ENCODE data around the gene PTPRK.

DNA sequence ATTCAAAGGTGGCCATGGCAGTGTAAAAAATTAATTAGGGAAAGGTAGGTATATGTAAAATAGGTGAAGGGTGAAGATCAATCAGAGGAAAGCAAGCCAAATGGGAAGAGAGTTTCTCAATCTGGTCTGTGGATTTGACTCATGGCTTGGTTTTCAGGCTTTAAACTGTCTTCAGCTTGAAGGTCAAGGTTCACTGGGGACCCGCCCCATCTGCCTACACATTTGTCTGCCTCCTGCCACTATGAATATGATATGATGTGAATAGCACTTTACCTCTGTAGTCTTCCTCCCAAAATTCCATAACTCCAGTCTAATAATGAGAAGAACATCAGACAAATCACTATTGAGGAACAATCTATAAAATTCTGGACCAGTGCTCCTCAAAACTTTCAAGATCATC, 587.3 kb downstream of the PTPRK start:
- TF ChIP-seq, protein P1, sequence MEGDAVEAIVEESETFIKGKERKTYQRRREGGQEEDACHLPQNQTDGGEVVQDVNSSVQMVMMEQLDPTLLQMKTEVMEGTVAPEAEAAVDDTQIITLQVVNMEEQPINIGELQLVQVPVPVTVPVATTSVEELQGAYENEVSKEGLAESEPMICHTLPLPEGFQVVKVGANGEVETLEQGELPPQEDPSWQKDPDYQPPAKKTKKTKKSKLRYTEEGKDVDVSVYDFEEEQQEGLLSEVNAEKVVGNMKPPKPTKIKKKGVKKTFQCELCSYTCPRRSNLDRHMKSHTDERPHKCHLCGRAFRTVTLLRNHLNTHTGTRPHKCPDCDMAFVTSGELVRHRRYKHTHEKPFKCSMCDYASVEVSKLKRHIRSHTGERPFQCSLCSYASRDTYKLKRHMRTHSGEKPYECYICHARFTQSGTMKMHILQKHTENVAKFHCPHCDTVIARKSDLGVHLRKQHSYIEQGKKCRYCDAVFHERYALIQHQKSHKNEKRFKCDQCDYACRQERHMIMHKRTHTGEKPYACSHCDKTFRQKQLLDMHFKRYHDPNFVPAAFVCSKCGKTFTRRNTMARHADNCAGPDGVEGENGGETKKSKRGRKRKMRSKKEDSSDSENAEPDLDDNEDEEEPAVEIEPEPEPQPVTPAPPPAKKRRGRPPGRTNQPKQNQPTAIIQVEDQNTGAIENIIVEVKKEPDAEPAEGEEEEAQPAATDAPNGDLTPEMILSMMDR (conservative IDR thresholded peaks at IDR 0.05 in 1 of 2, IDR thresholded peaks at IDR 0.05 in 1 of 2; ENCODE audit: low read depth in 1 of 2, low read length in 2 of 2): no peak
- no peak for TF ChIP-seq EZH2 (IDR thresholded peaks at IDR 0.05; ENCODE audit: low read length, missing control alignments)

Measured in fibroblast of lung (primary cell).